ENCODE data around the gene SCAI.
A peak's percentile ranks its signal among the peaks of the same experiment; 100 is the strongest.
"Not testable (repeated sequence)": the region's sequence is repeated elsewhere in the genome, so short reads cannot be mapped to it uniquely, and the experiment has no call there.

SCAI gene

GRCh38 chr9:124972241-124972770, 171.0 kb downstream of the SCAI start:
- no peak for TF ChIP-seq CTCF (IDR thresholded peaks at IDR 0.05)
- Mint-ChIP-seq H3K4me1 (no peaks in the 10 kb centered on the region), H3K4me3 (no peak overlapping the region), H3K27me3 (ENCODE audit: low read depth, poor library complexity) (no peaks in the 10 kb centered on the region), H3K36me3 (ENCODE audit: low read depth) (peaks cover 53% of the 10 kb centered on the region), H3K27ac (no peak overlapping the region), H3K9me3 (no peaks in the 10 kb centered on the region)
- no peak for DNase-seq

- no peak for TF ChIP-seq CTCF (IDR thresholded peaks at IDR 0.05)
- no peaks in the 10 kb centered on the region for H3K9me3 Mint-ChIP-seq
- no peaks in the 10 kb centered on the region for H3K27me3 Mint-ChIP-seq (ENCODE audit: low read depth, poor library complexity)
- peaks cover 54% of the 10 kb centered on the region for H3K36me3 Mint-ChIP-seq (ENCODE audit: low read depth)
- H3K27ac Mint-ChIP-seq: no peak overlapping the region
- DNase-seq: no peak
- H3K4me3 Mint-ChIP-seq: no peak overlapping the region
- no peaks in the 10 kb centered on the region for H3K4me1 Mint-ChIP-seq
These were observed 173.9 kb downstream of the SCAI start for GRCh38 chr9:124969401-124969800.

GRCh38 chr9:124968238-124968637, 175.1 kb downstream of the SCAI start:
- no peak for TF ChIP-seq CTCF (IDR thresholded peaks at IDR 0.05)
- no peaks in the 10 kb centered on the region for H3K4me1 Mint-ChIP-seq
- H3K9me3 Mint-ChIP-seq: no peaks in the 10 kb centered on the region
- H3K27ac Mint-ChIP-seq: no peak overlapping the region
- DNase-seq: no peak
- no peaks in the 10 kb centered on the region for H3K27me3 Mint-ChIP-seq (ENCODE audit: low read depth, poor library complexity)
- H3K36me3 Mint-ChIP-seq (ENCODE audit: low read depth): peaks cover 43% of the 10 kb centered on the region
- H3K4me3 Mint-ChIP-seq: no peak overlapping the region

GRCh38 chr9:124965775-124966568, 177.4 kb downstream of the SCAI start:
- H3K27ac Mint-ChIP-seq; DNase-seq; H3K4me3 Mint-ChIP-seq; H3K9me3 Mint-ChIP-seq; H3K4me1 Mint-ChIP-seq; H3K27me3 Mint-ChIP-seq (ENCODE audit: low read depth, poor library complexity): not testable (repeated sequence)
- peaks cover 30% of the 10 kb centered on the region for H3K36me3 Mint-ChIP-seq (ENCODE audit: low read depth)

- Mint-ChIP-seq H3K27me3 (ENCODE audit: low read depth, poor library complexity) (no peaks in the 10 kb centered on the region), H3K36me3 (ENCODE audit: low read depth) (peaks cover 29% of the 10 kb centered on the region), H3K27ac (peak overlapping the region; percentile 43), H3K4me1 (no peaks in the 10 kb centered on the region), H3K9me3 (no peaks in the 10 kb centered on the region), H3K4me3 (no peak overlapping the region)
- TF ChIP-seq CTCF (IDR thresholded peaks at IDR 0.05): no peak
- DNase-seq: no peak
These were observed 178.7 kb downstream of the SCAI start for GRCh38 chr9:124964604-124965003.

- no peaks in the 10 kb centered on the region for H3K9me3 Mint-ChIP-seq
- no peak for DNase-seq
- TF ChIP-seq CTCF (IDR thresholded peaks at IDR 0.05): no peak
- H3K27ac Mint-ChIP-seq: no peak overlapping the region
- no peaks in the 10 kb centered on the region for H3K4me1 Mint-ChIP-seq
- H3K36me3 Mint-ChIP-seq (ENCODE audit: low read depth): peaks cover 29% of the 10 kb centered on the region
- H3K27me3 Mint-ChIP-seq (ENCODE audit: low read depth, poor library complexity): no peaks in the 10 kb centered on the region
- H3K4me3 Mint-ChIP-seq: no peak overlapping the region
These were observed 179.3 kb downstream of the SCAI start for GRCh38 chr9:124964056-124964455.
